Right ventricle myocardium superior (tissue), 1 donor: ENCODE results near the gene SP4. TPM values are rescaled to one million over a fixed set of nuclear protein-coding genes. Genes with fewer than 3 reads are reported as not detected.

Source experiments
- ATAC-seq: fragments of 200-7000 bp; cut with Tn5 transposase; one replicate; pipeline ENCODE4 v1.9.1; 2020; ENCODE audit warnings: mild to moderate bottlenecking; ENCODE audit not compliant: poor library complexity
- DNase-seq: peaks from one replicate; pipeline ENCODE4 v3.0.0-alpha.2; 2020
- intact Hi-C: fragments of 100-400 bp; cut with DNase I; formaldehyde crosslinking; loops from one replicate; pipeline ENCODE4 v1.11.2; 2022
- microRNA-seq: library from miRNA; unstranded; fragments of <30 nt; microRNA quantifications from one replicate; pipeline ENCODE4 v1.2.0, GENCODE V29; 2020
- total RNA-seq: library from RNA; stranded (reverse); fragmentation: NEBNext Ultra II Directional; extraction: Animal tissue kit (Norgen Biotek cat#: 25700); gene quantifications from one replicate; pipeline ENCODE4 v1.2.1, GENCODE V29; 2021
- donor health status: DM: no; HTN: yes; CAD: no; lungs with severe emphysema.

Gene SP4
- total RNA-seq, 1 donor from 2014 or later, result 4.0 TPM

- intact Hi-C loops, result no loop called here
- no peak for DNase-seq
- no peak for ATAC-seq
Measured at GRCh38 chr7:21550076-21550475, 122.2 kb downstream of the SP4 start.

DNA sequence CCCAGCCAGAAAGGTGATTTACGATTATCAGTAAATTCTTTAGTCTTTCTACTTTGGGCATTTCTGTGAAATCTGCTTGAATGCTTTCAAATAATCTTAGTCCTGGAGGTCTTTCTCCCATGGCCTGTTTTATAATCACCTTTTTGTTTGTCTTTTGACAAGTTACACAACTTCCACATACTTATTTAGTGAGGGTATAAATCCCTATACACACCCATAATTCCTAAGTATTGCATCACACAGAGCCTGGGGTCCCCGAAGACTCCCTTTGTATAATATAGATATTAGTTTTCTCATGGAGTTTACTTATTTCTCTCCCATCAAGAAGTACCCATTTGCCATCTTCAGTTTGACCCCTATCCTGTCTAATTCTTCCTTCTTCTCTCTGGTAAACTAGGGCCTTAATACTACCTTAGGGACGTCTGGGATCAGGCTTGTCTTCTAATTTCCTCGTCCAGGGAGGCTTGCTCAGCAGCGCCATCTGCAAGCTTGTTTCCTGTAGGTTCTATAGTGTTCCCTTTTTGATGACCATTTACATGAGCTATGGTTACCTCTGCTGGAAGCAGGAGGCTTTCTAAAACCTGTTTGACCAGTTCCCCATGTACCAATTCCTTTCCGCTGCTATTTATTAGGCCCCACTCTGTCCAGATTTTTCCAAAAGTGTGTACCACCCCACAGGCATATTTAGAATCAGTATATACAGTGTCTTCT is 123.1 kb downstream of the SP4 start:
- intact Hi-C loops, result no loop called here
- no peak for ATAC-seq
- DNase-seq, result no peak

GRCh38 chr7:21562385-21562784 is 134.5 kb downstream of the SP4 start:
- no peak for DNase-seq
- ATAC-seq, result no peak
- intact Hi-C loops, result no loop called here

Small RNA genes within 50 kb of the gene (microRNA-seq; reads per million reads assigned to microRNA genes)
- not detected for gene MIR1183

Other genes starting within 250 kb of the SP4 start
- gene DNAH11, start 115.0 kb downstream of the SP4 start, total RNA-seq, result 0.03 TPM